MG63 (cell line): Measurements from ENCODE around the gene PFKFB3. TPM values are rescaled to one million over a fixed set of nuclear protein-coding genes. Genes with fewer than 3 reads are reported as not detected.
"Not testable (repeated sequence)": the region's sequence is repeated elsewhere in the genome, so short reads cannot be mapped to it uniquely, and the experiment has no call there.

ENCODE experiments used
- DNase-seq: peaks from one replicate; pipeline ENCODE4 v3.0.0-alpha.2; 2020
- H3K27me3 ChIP-seq: fragments of 250-450 bp; sonication (Bioruptor Pico); 2 replicates; pipeline ENCODE4 v1.5.1; 2020; ENCODE audit warnings: mild to moderate bottlenecking, moderate library complexity
- H3K36me3 ChIP-seq: fragments of 250-450 bp; sonication (Bioruptor Pico); 2 replicates; pipeline ENCODE4 v1.5.1; 2020; ENCODE audit warnings: mild to moderate bottlenecking, moderate library complexity
- H3K4me3 ChIP-seq: fragments of 250-450 bp; sonication (Bioruptor Pico); 2 replicates; pipeline ENCODE4 v1.5.1; 2020; ENCODE audit warnings: mild to moderate bottlenecking, moderate library complexity
- H3K9me3 ChIP-seq: fragments of 250-450 bp; sonication (Bioruptor Pico); 2 replicates; pipeline ENCODE4 v1.5.1; 2020; ENCODE audit warnings: mild to moderate bottlenecking, moderate library complexity
- total RNA-seq: library from RNA; depleted of rRNA; stranded (reverse); fragments of >200 nt; shearing (Covaris generic); gene quantifications from 2 replicates; pipeline ENCODE4 v1.2.3, GENCODE V29; 2014; ENCODE audit warnings: low replicate concordance

PFKFB3 gene
- total RNA-seq, 1 experiment from 2014 or later = 7.8 TPM

- peaks cover 12% of the 10 kb centered on the region for H3K36me3 ChIP-seq
Measured at GRCh38 chr10:6174201-6174874, 28.4 kb upstream of the PFKFB3 start.

DNA sequence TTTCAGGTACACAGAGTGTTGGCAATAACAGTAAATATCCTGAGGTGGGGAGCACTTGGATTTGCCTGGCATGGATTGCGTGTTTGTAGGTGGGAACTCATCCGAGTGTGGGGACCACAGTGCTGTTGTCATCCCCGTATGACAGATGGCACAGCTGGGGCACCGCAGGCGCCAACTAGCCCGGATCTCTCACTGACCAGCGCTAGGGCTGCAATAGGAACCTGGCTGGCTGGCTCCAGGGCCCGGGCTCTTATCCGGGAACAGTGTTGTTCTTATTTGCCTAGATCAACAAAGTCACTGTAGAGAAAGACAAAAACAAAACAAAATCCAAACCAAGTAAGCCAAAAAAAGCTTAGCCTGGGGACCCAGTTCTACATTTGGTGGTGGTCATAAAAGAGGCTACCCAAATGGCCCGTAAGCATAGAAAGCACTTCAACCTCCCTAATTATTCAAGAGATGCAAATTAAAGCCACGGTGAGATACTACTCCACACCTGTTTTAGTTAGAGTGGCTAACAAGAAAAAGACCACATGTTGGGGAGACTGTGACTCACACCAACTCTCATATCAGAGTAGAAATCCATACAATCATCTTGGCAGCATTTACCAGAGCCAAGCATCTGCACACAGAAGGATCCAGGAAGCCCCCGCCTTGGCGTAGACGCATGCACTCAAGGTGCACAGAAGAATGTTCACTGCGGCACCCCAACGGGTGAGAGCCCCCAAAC is 27.2 kb upstream of the PFKFB3 start:
- no peak overlapping the region for H3K4me3 ChIP-seq
- DNase-seq = no peak
- peaks cover 12% of the 10 kb centered on the region for H3K36me3 ChIP-seq
- no peaks in the 10 kb centered on the region for H3K9me3 ChIP-seq
- H3K27me3 ChIP-seq = no peaks in the 10 kb centered on the region

More at GRCh38 chr10:6174201-6174874, 28.4 kb upstream of the PFKFB3 start:
- H3K9me3 ChIP-seq = no peaks in the 10 kb centered on the region
- DNase-seq = no peak
- no peaks in the 10 kb centered on the region for H3K27me3 ChIP-seq
- no peak overlapping the region for H3K4me3 ChIP-seq

GRCh38 chr10:6176691-6177231 is 26.0 kb upstream of the PFKFB3 start:
- H3K27me3 ChIP-seq = no peaks in the 10 kb centered on the region
- DNase-seq = peak; percentile 58
- no peaks in the 10 kb centered on the region for H3K9me3 ChIP-seq

DNA sequence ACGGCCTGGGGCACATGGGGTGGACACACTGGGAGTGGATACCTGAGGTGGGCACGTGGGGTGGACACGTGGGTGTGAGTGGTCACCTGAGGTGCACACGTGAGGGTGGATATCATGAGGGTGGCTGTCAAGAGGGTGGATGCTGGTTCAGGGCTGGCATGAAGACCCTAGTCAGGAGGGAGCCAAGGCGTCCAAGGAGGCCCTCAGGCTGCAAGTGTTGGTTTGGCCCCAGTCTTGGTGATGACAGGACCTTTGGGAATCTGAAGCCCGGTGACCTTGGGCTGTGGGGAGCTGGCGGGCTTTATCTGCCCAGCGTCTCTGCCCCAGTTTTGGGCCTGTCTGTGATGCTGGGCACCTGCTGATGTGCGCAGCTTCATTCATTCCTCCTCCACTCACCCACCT is 24.9 kb upstream of the PFKFB3 start:
- H3K27me3 ChIP-seq = no peaks in the 10 kb centered on the region
- H3K9me3 ChIP-seq = no peaks in the 10 kb centered on the region
- DNase-seq = no peak
- no peak overlapping the region for H3K4me3 ChIP-seq
- H3K36me3 ChIP-seq = peaks cover 12% of the 10 kb centered on the region

More at GRCh38 chr10:6176691-6177231, 26.0 kb upstream of the PFKFB3 start:
- H3K36me3 ChIP-seq = peaks cover 12% of the 10 kb centered on the region
- no peak overlapping the region for H3K4me3 ChIP-seq

GRCh38 chr10:6178581-6178980 is 24.2 kb upstream of the PFKFB3 start:
- peaks cover 12% of the 10 kb centered on the region for H3K36me3 ChIP-seq
- no peaks in the 10 kb centered on the region for H3K27me3 ChIP-seq
- no peak for DNase-seq
- H3K4me3 ChIP-seq = no peak overlapping the region
- no peaks in the 10 kb centered on the region for H3K9me3 ChIP-seq

- H3K4me3 ChIP-seq = no peak overlapping the region
- H3K36me3 ChIP-seq = peaks cover 11% of the 10 kb centered on the region
- H3K27me3 ChIP-seq = no peaks in the 10 kb centered on the region
- DNase-seq = no peak
- H3K9me3 ChIP-seq = no peaks in the 10 kb centered on the region
Measured at GRCh38 chr10:6179078-6179477, 23.7 kb upstream of the PFKFB3 start.

GRCh38 chr10:6180480-6181110 is 22.1 kb upstream of the PFKFB3 start:
- no peak for DNase-seq
- Histone ChIP-seq H3K27me3 (no peaks in the 10 kb centered on the region), H3K4me3 (no peak overlapping the region), H3K36me3 (peaks cover 2% of the 10 kb centered on the region), H3K9me3 (no peaks in the 10 kb centered on the region)

DNA sequence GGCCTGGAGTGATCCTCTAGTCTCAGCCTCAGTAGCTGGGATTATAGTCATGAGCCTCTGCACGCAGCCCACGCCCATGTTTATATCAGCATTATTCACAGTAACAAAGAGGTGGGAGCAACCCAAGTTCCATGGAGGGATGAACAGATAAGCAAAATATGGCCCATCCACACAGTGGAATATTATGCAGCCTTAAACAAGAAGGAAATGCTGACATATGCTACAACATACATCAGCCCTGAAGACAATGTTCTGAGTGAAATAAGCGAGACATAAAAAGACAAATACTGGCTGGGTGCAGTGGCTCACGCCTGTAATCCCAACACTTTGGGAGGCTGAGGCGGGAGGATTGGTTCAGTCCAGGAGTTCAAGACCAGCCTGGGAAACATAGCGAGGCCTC is 21.5 kb upstream of the PFKFB3 start:
- no peak for DNase-seq
- no peaks in the 10 kb centered on the region for H3K27me3 ChIP-seq
- H3K36me3 ChIP-seq = peaks cover 2% of the 10 kb centered on the region; the same call in 1 of the 2 replicates
- no peaks in the 10 kb centered on the region for H3K9me3 ChIP-seq
- H3K4me3 ChIP-seq = no peak overlapping the region

GRCh38 chr10:6182454-6183098 is 20.2 kb upstream of the PFKFB3 start:
- Histone ChIP-seq H3K4me3 (no peak overlapping the region), H3K27me3 (no peaks in the 10 kb centered on the region), H3K36me3 (no peaks in the 10 kb centered on the region), H3K9me3 (no peaks in the 10 kb centered on the region)
- no peak for DNase-seq

GRCh38 chr10:6185039-6185716 is 17.6 kb upstream of the PFKFB3 start:
- Histone ChIP-seq H3K9me3 (no peaks in the 10 kb centered on the region), H3K36me3 (no peaks in the 10 kb centered on the region), H3K4me3 (no peak overlapping the region), H3K27me3 (no peaks in the 10 kb centered on the region)
- no peak for DNase-seq

DNA sequence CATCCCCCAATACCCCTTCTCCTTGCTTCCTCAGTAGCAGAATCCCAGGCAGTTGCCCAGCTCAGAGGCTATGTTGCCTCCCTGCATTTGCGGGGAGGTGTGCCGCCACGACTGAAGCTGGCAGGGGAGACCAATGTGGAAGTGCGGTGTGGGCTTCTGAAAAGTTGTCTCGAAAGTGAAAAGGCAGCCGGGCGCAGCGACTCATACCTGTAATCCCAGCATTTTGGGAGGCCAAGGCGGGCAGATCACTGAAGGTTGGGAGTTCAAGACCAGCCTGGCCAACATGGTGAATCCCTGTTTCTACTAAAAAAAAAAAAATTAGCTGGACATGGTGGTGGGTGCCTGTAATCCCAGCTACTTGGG is 15.9 kb upstream of the PFKFB3 start:
- no peak for DNase-seq
- H3K36me3 ChIP-seq = no peaks in the 10 kb centered on the region

DNA sequence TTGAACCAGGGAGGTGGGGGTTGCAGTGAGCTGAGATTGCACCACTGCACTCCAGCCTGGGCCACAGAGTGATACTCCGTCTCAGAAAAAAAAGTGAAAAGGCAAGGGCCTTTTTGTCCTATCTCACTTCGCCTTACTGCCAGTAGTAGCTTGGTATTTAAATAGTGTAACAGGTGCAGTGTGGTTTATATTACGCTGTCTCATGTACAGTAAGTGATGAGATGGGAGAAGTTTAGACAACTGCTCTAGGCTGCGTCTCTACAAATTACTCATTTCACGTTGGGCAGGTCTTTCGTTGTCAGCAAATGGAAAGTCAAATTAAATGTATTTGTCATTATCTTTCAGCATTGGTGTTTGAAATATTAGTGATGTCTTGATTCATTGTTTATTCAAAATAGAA is 15.5 kb upstream of the PFKFB3 start:
- DNase-seq = no peak
- Histone ChIP-seq H3K27me3 (no peaks in the 10 kb centered on the region), H3K9me3 (no peaks in the 10 kb centered on the region)

More for the DNA sequence above, 15.9 kb upstream of the PFKFB3 start:
- Histone ChIP-seq H3K4me3 (no peak overlapping the region), H3K9me3 (no peaks in the 10 kb centered on the region), H3K27me3 (no peaks in the 10 kb centered on the region)

GRCh38 chr10:6190033-6190432 is 12.7 kb upstream of the PFKFB3 start:
- not testable (repeated sequence) for DNase-seq, H3K4me3 ChIP-seq, H3K36me3 ChIP-seq, H3K9me3 ChIP-seq, H3K27me3 ChIP-seq

More for the DNA sequence above, 15.5 kb upstream of the PFKFB3 start:
- H3K4me3 ChIP-seq = no peak overlapping the region
- no peaks in the 10 kb centered on the region for H3K36me3 ChIP-seq

DNA sequence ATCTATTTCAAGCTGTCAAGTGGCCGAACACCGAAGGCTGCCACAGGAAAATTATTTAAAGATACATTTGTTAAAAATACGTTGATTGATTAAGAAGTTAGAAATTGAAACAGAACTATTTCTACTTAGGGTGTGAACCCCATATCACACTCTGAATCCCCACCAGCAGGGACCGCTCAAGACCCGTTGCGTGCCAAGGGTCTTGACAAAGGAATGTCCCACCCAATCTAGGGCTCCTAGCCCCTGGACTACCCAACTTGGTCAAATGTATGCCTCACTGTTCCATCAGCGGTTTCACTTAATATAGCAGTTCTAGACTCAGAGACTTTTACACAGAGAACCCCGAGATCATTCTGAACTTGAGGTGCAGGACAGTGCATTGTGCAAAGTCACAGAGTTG is 11.6 kb upstream of the PFKFB3 start:
- H3K27me3 ChIP-seq = no peaks in the 10 kb centered on the region
- H3K36me3 ChIP-seq = no peaks in the 10 kb centered on the region
- no peak overlapping the region for H3K4me3 ChIP-seq
- no peak for DNase-seq
- no peaks in the 10 kb centered on the region for H3K9me3 ChIP-seq

DNA sequence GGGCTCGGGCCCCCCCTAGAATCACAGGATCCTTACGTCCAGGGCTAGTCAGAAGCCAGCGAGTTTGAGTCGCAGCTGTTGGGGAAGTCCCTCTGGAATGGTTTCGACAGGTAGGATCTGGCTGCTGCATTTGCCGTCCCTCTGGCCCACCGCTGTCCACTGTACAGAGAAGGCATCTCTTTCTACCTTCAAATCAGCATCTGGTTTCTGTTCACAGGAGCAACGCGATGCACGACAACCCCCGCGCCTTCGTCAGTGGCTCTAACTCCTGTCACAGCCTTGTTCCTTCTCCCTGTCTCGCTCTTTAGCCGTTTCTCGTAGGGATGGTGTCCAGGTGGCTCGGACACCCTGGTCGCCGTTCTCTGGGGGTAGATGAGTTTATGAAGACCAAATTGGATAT is 11.2 kb upstream of the PFKFB3 start:
- no peak for DNase-seq

DNA sequence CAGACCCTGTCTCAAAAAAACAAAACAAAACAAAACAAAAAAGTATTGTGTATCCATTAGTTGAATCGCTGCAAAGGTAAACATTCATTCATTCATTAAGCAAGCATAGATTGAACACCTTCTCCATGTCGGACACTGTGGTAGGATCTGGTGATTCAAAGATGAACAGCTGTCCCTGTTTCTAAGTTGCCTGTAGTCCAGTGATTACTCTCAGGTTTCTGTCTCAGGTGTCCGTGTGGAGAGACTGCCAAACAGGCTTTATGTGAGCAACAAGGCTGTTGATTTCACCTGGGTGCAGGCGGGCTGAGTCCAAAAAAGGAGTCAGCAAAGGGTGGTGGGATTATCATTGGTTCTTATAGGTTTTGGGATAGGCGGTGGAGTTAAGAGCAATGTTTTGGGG is 9.4 kb upstream of the PFKFB3 start:
- not testable (repeated sequence) for H3K9me3 ChIP-seq, H3K36me3 ChIP-seq, H3K4me3 ChIP-seq, DNase-seq, H3K27me3 ChIP-seq

More for the DNA sequence above, 11.2 kb upstream of the PFKFB3 start:
- Histone ChIP-seq H3K36me3 (no peaks in the 10 kb centered on the region), H3K4me3 (no peak overlapping the region), H3K9me3 (no peaks in the 10 kb centered on the region), H3K27me3 (no peaks in the 10 kb centered on the region)
